RWPE2 (cell line): ENCODE data around the gene TUBG2.

Experiments
- ATAC-seq: fragments of 200-7000 bp; cut with Tn5 transposase; 3 replicates; pipeline ENCODE4 v1.9.1; 2021; ENCODE audit warnings: low read depth
- DNase-seq: peaks from one replicate; pipeline ENCODE4 v3.0.0-alpha.2; 2020; ENCODE audit warnings: low spot score
- H3K27ac ChIP-seq: fragments of 450-650 bp; 2 replicates; pipeline ENCODE4 v1.5.1; 2017; ENCODE audit warnings: mild to moderate bottlenecking; ENCODE audit not compliant: poor library complexity, severe bottlenecking
- H3K27me3 ChIP-seq: fragments of 250-450 bp; sonication (Bioruptor Pico); 2 replicates; pipeline ENCODE4 v1.5.1; 2021; ENCODE audit warnings: mild to moderate bottlenecking, moderate library complexity; ENCODE audit not compliant: insufficient read depth, poor library complexity, severe bottlenecking
- H3K36me3 ChIP-seq: fragments of 250-450 bp; sonication (Bioruptor Pico); 2 replicates; pipeline ENCODE4 v1.5.1; 2020; ENCODE audit warnings: low read depth, mild to moderate bottlenecking, moderate library complexity
- H3K4me1 ChIP-seq: fragments of 250-450 bp; sonication (Bioruptor Pico); 2 replicates; pipeline ENCODE4 v1.5.1; 2021; ENCODE audit warnings: mild to moderate bottlenecking, moderate library complexity; ENCODE audit not compliant: insufficient read depth, poor library complexity, severe bottlenecking
- H3K4me3 ChIP-seq: fragments of 250-450 bp; sonication (Bioruptor Pico); 2 replicates; pipeline ENCODE4 v1.5.1; 2021; ENCODE audit warnings: mild to moderate bottlenecking, moderate library complexity; ENCODE audit not compliant: severe bottlenecking
- H3K9me3 ChIP-seq: fragments of 250-450 bp; sonication (Bioruptor Pico); 2 replicates; pipeline ENCODE4 v1.5.1; 2021; ENCODE audit warnings: mild to moderate bottlenecking, moderate library complexity; ENCODE audit not compliant: severe bottlenecking
- CTCF ChIP-seq: fragments of 450-650 bp; IDR thresholded peaks from one replicate; pipeline ENCODE4 v1.5.1; 2017; ENCODE audit warnings: mild to moderate bottlenecking, moderate library complexity; ENCODE audit not compliant: poor library complexity, severe bottlenecking

TUBG2 gene

GRCh38 chr17:42667088-42667951 lies 8.2 kb downstream of the TUBG2 start:
- peak; percentile 95 for DNase-seq
- no peak for TF ChIP-seq CTCF
- Histone ChIP-seq H3K27ac (peak overlapping the region; percentile 83), H3K9me3 (no peaks in the 10 kb centered on the region), H3K27me3 (no peaks in the 10 kb centered on the region), H3K4me1 (peaks cover 38% of the 10 kb centered on the region), H3K4me3 (no peak overlapping the region), H3K36me3 (peaks cover 87% of the 10 kb centered on the region)
- peak; percentile 89 for ATAC-seq

- H3K9me3 ChIP-seq: no peaks in the 10 kb centered on the region
- H3K4me3 ChIP-seq: no peak overlapping the region
- peaks cover 48% of the 10 kb centered on the region for H3K4me1 ChIP-seq
- peaks cover 88% of the 10 kb centered on the region for H3K36me3 ChIP-seq
- TF ChIP-seq CTCF: no peak
- no peaks in the 10 kb centered on the region for H3K27me3 ChIP-seq
- ATAC-seq: no peak
- no peak for DNase-seq
- peak overlapping the region; percentile 83 for H3K27ac ChIP-seq
These were observed 10.6 kb downstream of the TUBG2 start for GRCh38 chr17:42669705-42669976.

- Histone ChIP-seq H3K4me3 (no peak overlapping the region), H3K9me3 (no peaks in the 10 kb centered on the region), H3K27me3 (no peaks in the 10 kb centered on the region), H3K27ac (peak overlapping the region; percentile 83), H3K36me3 (peaks cover 85% of the 10 kb centered on the region), H3K4me1 (peaks cover 50% of the 10 kb centered on the region)
- no peak for TF ChIP-seq CTCF
- DNase-seq: no peak
- no peak for ATAC-seq
These were observed 11.1 kb downstream of the TUBG2 start for GRCh38 chr17:42669977-42670788.

- no peak for DNase-seq
- H3K36me3 ChIP-seq: peaks cover 77% of the 10 kb centered on the region
- no peaks in the 10 kb centered on the region for H3K9me3 ChIP-seq
- H3K4me1 ChIP-seq: peaks cover 50% of the 10 kb centered on the region
- H3K4me3 ChIP-seq: no peak overlapping the region
- H3K27me3 ChIP-seq: no peaks in the 10 kb centered on the region
- no peak for ATAC-seq
- H3K27ac ChIP-seq: peak overlapping the region; percentile 94
- TF ChIP-seq CTCF: no peak
These were observed 11.9 kb downstream of the TUBG2 start for GRCh38 chr17:42670789-42671657.
